OCI-LY7 (cell line): ENCODE measurements around the gene XKR7. TPM values are rescaled to one million over a fixed set of nuclear protein-coding genes. Genes with fewer than 3 reads are reported as not detected.
A peak's percentile ranks its signal among the peaks of the same experiment; 100 is the strongest.

Experiments used
- BruUV-seq: library from RNA; stranded (reverse); fragments of 400-500 nt; replicated peaks from 2 replicates; lab custom pipeline; 2021; lab: Mats Ljungman, UMichigan
- CTCF ChIA-PET: fragments of 300-600 bp; sonication (Branson Sonifier 250); formaldehyde crosslinking; loops from one replicate; lab custom pipeline; 2022; ENCODE audit warnings: antibody characterized with exemption; ENCODE audit not compliant: unreplicated experiment; lab: Charles Lee
- POLR2A ChIA-PET: fragments of 300-600 bp; sonication (Branson Sonifier 250); formaldehyde crosslinking; loops from one replicate; lab custom pipeline; 2022; ENCODE audit warnings: antibody characterized with exemption; lab: Charles Lee
- DNase-seq: peaks from one replicate; pipeline ENCODE4 v3.0.0-alpha.2; 2015; ENCODE audit warnings: low spot score
- H2AFZ ChIP-seq: fragments of 200-600 bp; sonication (generic), shearing (Covaris generic); 2 replicates; pipeline ENCODE4 v1.6.1; 2014; ENCODE audit warnings: mild to moderate bottlenecking, antibody characterized with exemption, low read length, moderate library complexity
- H3K27ac ChIP-seq: fragments of 200-600 bp; sonication (generic); 2 replicates; pipeline ENCODE4 v1.5.1; 2014; ENCODE audit warnings: mixed run types, low read depth, mild to moderate bottlenecking, moderate library complexity, low read length, inconsistent platforms; ENCODE audit not compliant: poor library complexity, severe bottlenecking
- H3K36me3 ChIP-seq: fragments of 200-600 bp; sonication (generic); 2 replicates; pipeline ENCODE4 v1.6.1; 2014; ENCODE audit warnings: mild to moderate bottlenecking, antibody characterized with exemption, low read length, moderate library complexity, mixed read lengths; ENCODE audit not compliant: insufficient read depth
- H3K4me1 ChIP-seq: fragments of 200-600 bp; sonication (generic); 2 replicates; pipeline ENCODE4 v1.5.1; 2014; ENCODE audit warnings: mild to moderate bottlenecking, low read length; ENCODE audit not compliant: insufficient read depth, poor library complexity, severe bottlenecking
- H3K4me2 ChIP-seq: fragments of 200-600 bp; sonication (generic); 2 replicates; pipeline ENCODE4 v1.6.1; 2014; ENCODE audit warnings: mild to moderate bottlenecking, low read length
- H3K4me3 ChIP-seq: fragments of 200-600 bp; sonication (generic); 2 replicates; pipeline ENCODE4 v1.5.1; 2014; ENCODE audit warnings: mild to moderate bottlenecking, low read depth, low read length; ENCODE audit not compliant: poor library complexity, severe bottlenecking
- H3K79me2 ChIP-seq: fragments of 200-600 bp; sonication (generic); 2 replicates; pipeline ENCODE4 v1.6.1; 2016; ENCODE audit warnings: low read depth, mild to moderate bottlenecking, low read length, moderate library complexity, mixed read lengths; ENCODE audit not compliant: insufficient read depth
- H3K9me2 ChIP-seq: fragments of 200-600 bp; sonication (generic); 2 replicates; pipeline ENCODE4 v1.6.1; 2016; ENCODE audit warnings: mild to moderate bottlenecking, low read length, mixed read lengths; ENCODE audit not compliant: insufficient read depth
- H3K9me3 ChIP-seq: fragments of 200-600 bp; sonication (generic); 2 replicates; pipeline ENCODE4 v1.6.1; 2014; ENCODE audit warnings: mild to moderate bottlenecking, mixed run types, low read length, mixed read lengths
- H4K20me1 ChIP-seq: fragments of 200-600 bp; sonication (generic); 2 replicates; pipeline ENCODE4 v1.6.1; 2014; ENCODE audit warnings: mild to moderate bottlenecking, antibody characterized with exemption, low read length, moderate library complexity, mixed read lengths; ENCODE audit not compliant: insufficient read depth
- CTCF ChIP-seq: fragments of 200-600 bp; sonication (generic); conservative IDR thresholded peaks from 2 replicates; pipeline ENCODE4 v1.5.1; 2014; ENCODE audit warnings: mild to moderate bottlenecking, antibody characterized with exemption, low read length, moderate library complexity, mixed read lengths
- EZH2phosphoT487 ChIP-seq: fragments of 200-600 bp; sonication (generic); IDR thresholded peaks from 2 replicates; pipeline ENCODE4 v1.6.1; 2018; ENCODE audit warnings: low read depth, borderline replicate concordance, mild to moderate bottlenecking, mixed run types, antibody characterized with exemption, low read length, moderate library complexity, mixed read lengths
- intact Hi-C: fragments of 100-400 bp; cut with micrococcal nuclease; formaldehyde crosslinking; loops from one replicate; pipeline ENCODE4 v1.10.0; 2022; ENCODE audit not compliant: unreplicated experiment
- total RNA-seq, 2 experiments: library from RNA; depleted of rRNA in 1 of 2; stranded (reverse); fragments of >200 nt in 1 of 2; shearing (Covaris generic) in 1 of 2; gene quantifications; 2 replicates each; pipeline ENCODE4 v1.2.3, GENCODE V29; 2014 to 2022

Gene XKR7
- total RNA-seq, 2 experiments from 2014 or later: not detected

- H2AFZ ChIP-seq: no peak overlapping the region
- peaks cover 6% of the 10 kb centered on the region for H3K4me1 ChIP-seq
- TF ChIP-seq EZH2phosphoT487 (no peak), CTCF (no peak)
- ChIA-PET CTCF (no interaction called here), POLR2A (interaction anchor here (0.8 kb wide), 1 partner anchor 16 kb away, joined by 3 read pairs; no protein-coding TSS in a partner anchor)
- H3K4me3 ChIP-seq: peak overlapping the region; percentile 73
- BruUV-seq: no TSS peak
- H3K27ac ChIP-seq: no peak overlapping the region
- intact Hi-C loops: loop anchor here (5.0 kb wide), 1 partner anchor 167 kb away; no protein-coding TSS in a partner anchor
- no peak for DNase-seq
- no peaks in the 10 kb centered on the region for H3K9me3 ChIP-seq
- no peaks in the 10 kb centered on the region for H3K79me2 ChIP-seq
- H3K4me2 ChIP-seq: peak overlapping the region; percentile 99
- no peaks in the 10 kb centered on the region for H4K20me1 ChIP-seq
- no peaks in the 10 kb centered on the region for H3K36me3 ChIP-seq
- H3K9me2 ChIP-seq: no peaks in the 10 kb centered on the region
Measured at GRCh38 chr20:32019156-32019510, 51.2 kb downstream of the XKR7 start.

- DNase-seq: no peak
- H3K4me3 ChIP-seq: peak overlapping the region; percentile 73
- intact Hi-C loops: loop anchor here (5.0 kb wide), 1 partner anchor 168 kb away; no protein-coding TSS in a partner anchor
- peak overlapping the region; percentile 99 for H3K4me2 ChIP-seq
- no peak overlapping the region for H2AFZ ChIP-seq
- peaks cover 6% of the 10 kb centered on the region for H3K4me1 ChIP-seq
- no peaks in the 10 kb centered on the region for H4K20me1 ChIP-seq
- ChIA-PET POLR2A (interaction anchor here (0.8 to 1.2 kb wide), 2 partner anchors 15 kb away, joined by 3 read pairs; no protein-coding TSS in a partner anchor), CTCF (interaction anchor here (0.6 to 1.4 kb wide), 3 partner anchors 12 to 92 kb away, joined by 3 to 6 read pairs (median 3); no protein-coding TSS in a partner anchor)
- no peaks in the 10 kb centered on the region for H3K9me3 ChIP-seq
- H3K79me2 ChIP-seq: no peaks in the 10 kb centered on the region
- TF ChIP-seq EZH2phosphoT487: no peak
- no peak for TF ChIP-seq CTCF
- BruUV-seq: no TSS peak
- no peaks in the 10 kb centered on the region for H3K36me3 ChIP-seq
- H3K9me2 ChIP-seq: no peaks in the 10 kb centered on the region
- no peak overlapping the region for H3K27ac ChIP-seq
Measured at GRCh38 chr20:32019563-32020463, 51.9 kb downstream of the XKR7 start.

GRCh38 chr20:32021091-32021490, 53.1 kb downstream of the XKR7 start:
- ChIA-PET POLR2A (interaction anchor here (0.6 to 1.2 kb wide), 2 partner anchors 14 to 69 kb away, joined by 3 read pairs; partner anchors contain the start of gene PDRG1), CTCF (no interaction called here)
- DNase-seq: no peak
- no peaks in the 10 kb centered on the region for H3K9me2 ChIP-seq
- no peak overlapping the region for H3K4me3 ChIP-seq
- H2AFZ ChIP-seq: no peak overlapping the region
- no peak overlapping the region for H3K4me2 ChIP-seq
- intact Hi-C loops: no loop called here
- no peaks in the 10 kb centered on the region for H3K9me3 ChIP-seq
- no peak overlapping the region for H3K27ac ChIP-seq
- no peaks in the 10 kb centered on the region for H3K79me2 ChIP-seq
- no TSS peak for BruUV-seq
- H3K4me1 ChIP-seq: peaks cover 6% of the 10 kb centered on the region
- TF ChIP-seq EZH2phosphoT487 (no peak), CTCF (no peak)
- no peaks in the 10 kb centered on the region for H4K20me1 ChIP-seq
- H3K36me3 ChIP-seq: no peaks in the 10 kb centered on the region
